ENCODE data around the gene GTF2A1L.

DNA sequence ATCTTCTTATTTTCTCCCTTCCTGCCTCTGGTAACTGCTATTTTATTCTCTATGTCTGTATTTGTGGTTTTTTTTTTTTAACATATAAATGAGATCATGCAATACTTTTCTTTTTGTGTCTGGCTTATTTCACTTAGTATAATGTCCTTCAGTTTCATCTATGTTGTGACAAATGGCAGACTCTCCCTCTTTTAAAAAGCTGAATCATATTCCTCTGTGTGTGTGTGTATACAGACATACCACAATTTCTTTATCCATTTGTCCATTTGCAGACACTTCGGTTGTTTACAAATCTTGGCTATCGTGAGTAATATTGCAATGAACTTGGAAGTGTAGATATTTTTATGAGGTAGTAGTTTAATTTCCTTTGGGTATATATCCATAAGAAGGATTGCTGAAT lies 7.0 kb downstream of the GTF2A1L start:
- TF ChIP-seq, protein P1, sequence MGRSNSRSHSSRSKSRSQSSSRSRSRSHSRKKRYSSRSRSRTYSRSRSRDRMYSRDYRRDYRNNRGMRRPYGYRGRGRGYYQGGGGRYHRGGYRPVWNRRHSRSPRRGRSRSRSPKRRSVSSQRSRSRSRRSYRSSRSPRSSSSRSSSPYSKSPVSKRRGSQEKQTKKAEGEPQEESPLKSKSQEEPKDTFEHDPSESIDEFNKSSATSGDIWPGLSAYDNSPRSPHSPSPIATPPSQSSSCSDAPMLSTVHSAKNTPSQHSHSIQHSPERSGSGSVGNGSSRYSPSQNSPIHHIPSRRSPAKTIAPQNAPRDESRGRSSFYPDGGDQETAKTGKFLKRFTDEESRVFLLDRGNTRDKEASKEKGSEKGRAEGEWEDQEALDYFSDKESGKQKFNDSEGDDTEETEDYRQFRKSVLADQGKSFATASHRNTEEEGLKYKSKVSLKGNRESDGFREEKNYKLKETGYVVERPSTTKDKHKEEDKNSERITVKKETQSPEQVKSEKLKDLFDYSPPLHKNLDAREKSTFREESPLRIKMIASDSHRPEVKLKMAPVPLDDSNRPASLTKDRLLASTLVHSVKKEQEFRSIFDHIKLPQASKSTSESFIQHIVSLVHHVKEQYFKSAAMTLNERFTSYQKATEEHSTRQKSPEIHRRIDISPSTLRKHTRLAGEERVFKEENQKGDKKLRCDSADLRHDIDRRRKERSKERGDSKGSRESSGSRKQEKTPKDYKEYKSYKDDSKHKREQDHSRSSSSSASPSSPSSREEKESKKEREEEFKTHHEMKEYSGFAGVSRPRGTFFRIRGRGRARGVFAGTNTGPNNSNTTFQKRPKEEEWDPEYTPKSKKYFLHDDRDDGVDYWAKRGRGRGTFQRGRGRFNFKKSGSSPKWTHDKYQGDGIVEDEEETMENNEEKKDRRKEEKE (IDR thresholded peaks at IDR 0.05) = no peak
- TF ChIP-seq, protein P2, sequence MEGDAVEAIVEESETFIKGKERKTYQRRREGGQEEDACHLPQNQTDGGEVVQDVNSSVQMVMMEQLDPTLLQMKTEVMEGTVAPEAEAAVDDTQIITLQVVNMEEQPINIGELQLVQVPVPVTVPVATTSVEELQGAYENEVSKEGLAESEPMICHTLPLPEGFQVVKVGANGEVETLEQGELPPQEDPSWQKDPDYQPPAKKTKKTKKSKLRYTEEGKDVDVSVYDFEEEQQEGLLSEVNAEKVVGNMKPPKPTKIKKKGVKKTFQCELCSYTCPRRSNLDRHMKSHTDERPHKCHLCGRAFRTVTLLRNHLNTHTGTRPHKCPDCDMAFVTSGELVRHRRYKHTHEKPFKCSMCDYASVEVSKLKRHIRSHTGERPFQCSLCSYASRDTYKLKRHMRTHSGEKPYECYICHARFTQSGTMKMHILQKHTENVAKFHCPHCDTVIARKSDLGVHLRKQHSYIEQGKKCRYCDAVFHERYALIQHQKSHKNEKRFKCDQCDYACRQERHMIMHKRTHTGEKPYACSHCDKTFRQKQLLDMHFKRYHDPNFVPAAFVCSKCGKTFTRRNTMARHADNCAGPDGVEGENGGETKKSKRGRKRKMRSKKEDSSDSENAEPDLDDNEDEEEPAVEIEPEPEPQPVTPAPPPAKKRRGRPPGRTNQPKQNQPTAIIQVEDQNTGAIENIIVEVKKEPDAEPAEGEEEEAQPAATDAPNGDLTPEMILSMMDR (IDR thresholded peaks at IDR 0.05 in 2 of 3, conservative IDR thresholded peaks at IDR 0.05 in 1 of 3; ENCODE audit: control insufficient read depth in 2 of 3, extremely low read depth in 1 of 3, insufficient read depth in 1 of 3, low read depth in 3 of 3, low read length in 3 of 3) = no peak
- TF ChIP-seq MYC (IDR thresholded peaks at IDR 0.05; ENCODE audit: insufficient read depth, insufficient read length, insufficient replicate concordance, low read length, severe bottlenecking) = no peak
- TF ChIP-seq FOXK2 (IDR thresholded peaks at IDR 0.05) = no peak
- TF ChIP-seq HDAC6 (IDR thresholded peaks at IDR 0.05; ENCODE audit: unreplicated experiment) = no peak
- no peak for TF ChIP-seq TCF3 (IDR thresholded peaks at IDR 0.05; ENCODE audit: borderline replicate concordance, insufficient read depth, low read depth, low read length)
- no peak for TF ChIP-seq CREB1 (IDR thresholded peaks at IDR 0.05; ENCODE audit: low read depth)
- TF ChIP-seq SIN3A (IDR thresholded peaks at IDR 0.05; ENCODE audit: low read depth, low read length) = no peak
